Neural crest cell (in vitro differentiated cells): ENCODE measurements around the gene BAIAP2. TPM values are rescaled to one million over a fixed set of nuclear protein-coding genes. Genes with fewer than 3 reads are reported as not detected.

Experiments used
- DNase-seq: peaks from one replicate; pipeline ENCODE4 v3.0.0; 2021; ENCODE audit warnings: low read depth, mixed read lengths, low spot score
- H3K27ac Mint-ChIP-seq: one replicate; pipeline ENCODE4 v1.8.0; 2021; ENCODE audit warnings: mild to moderate bottlenecking, mixed read lengths; ENCODE audit not compliant: unreplicated experiment
- H3K27me3 Mint-ChIP-seq: 2 replicates; pipeline ENCODE4 v1.8.0; 2021; ENCODE audit warnings: low read depth, mild to moderate bottlenecking, mixed read lengths
- H3K36me3 Mint-ChIP-seq: 2 replicates; pipeline ENCODE4 v1.8.0; 2021; ENCODE audit warnings: low read depth, mild to moderate bottlenecking, mixed read lengths
- H3K4me1 Mint-ChIP-seq: 2 replicates; pipeline ENCODE4 v1.8.0; 2021; ENCODE audit warnings: mixed read lengths
- H3K4me3 Mint-ChIP-seq: one replicate; pipeline ENCODE4 v1.8.0; 2021; ENCODE audit warnings: mild to moderate bottlenecking, mixed read lengths
- H3K9me3 Mint-ChIP-seq: 2 replicates; pipeline ENCODE4 v1.8.0; 2021; ENCODE audit warnings: mixed read lengths
- CTCF ChIP-seq: fragments of 200-600 bp; sonication (generic); conservative IDR thresholded peaks from 2 replicates; pipeline ENCODE4 v1.5.0; 2021; ENCODE audit warnings: antibody characterized with exemption, mild to moderate bottlenecking
- total RNA-seq: library from RNA; stranded (reverse); gene quantifications from 2 replicates; pipeline ENCODE4 v1.2.1, GENCODE V29; 2021

Gene BAIAP2
- total RNA-seq, 1 donor from 2014 or later = 47.5 TPM

GRCh38 chr17:81062014-81062780 lies 27.2 kb downstream of the BAIAP2 start:
- Mint-ChIP-seq H3K4me1 (peaks cover 26% of the 10 kb centered on the region), H3K36me3 (no peaks in the 10 kb centered on the region), H3K9me3 (no peaks in the 10 kb centered on the region), H3K4me3 (no peak overlapping the region), H3K27me3 (no peaks in the 10 kb centered on the region), H3K27ac (no peak overlapping the region)
- DNase-seq = no peak
- TF ChIP-seq CTCF = no peak

DNA sequence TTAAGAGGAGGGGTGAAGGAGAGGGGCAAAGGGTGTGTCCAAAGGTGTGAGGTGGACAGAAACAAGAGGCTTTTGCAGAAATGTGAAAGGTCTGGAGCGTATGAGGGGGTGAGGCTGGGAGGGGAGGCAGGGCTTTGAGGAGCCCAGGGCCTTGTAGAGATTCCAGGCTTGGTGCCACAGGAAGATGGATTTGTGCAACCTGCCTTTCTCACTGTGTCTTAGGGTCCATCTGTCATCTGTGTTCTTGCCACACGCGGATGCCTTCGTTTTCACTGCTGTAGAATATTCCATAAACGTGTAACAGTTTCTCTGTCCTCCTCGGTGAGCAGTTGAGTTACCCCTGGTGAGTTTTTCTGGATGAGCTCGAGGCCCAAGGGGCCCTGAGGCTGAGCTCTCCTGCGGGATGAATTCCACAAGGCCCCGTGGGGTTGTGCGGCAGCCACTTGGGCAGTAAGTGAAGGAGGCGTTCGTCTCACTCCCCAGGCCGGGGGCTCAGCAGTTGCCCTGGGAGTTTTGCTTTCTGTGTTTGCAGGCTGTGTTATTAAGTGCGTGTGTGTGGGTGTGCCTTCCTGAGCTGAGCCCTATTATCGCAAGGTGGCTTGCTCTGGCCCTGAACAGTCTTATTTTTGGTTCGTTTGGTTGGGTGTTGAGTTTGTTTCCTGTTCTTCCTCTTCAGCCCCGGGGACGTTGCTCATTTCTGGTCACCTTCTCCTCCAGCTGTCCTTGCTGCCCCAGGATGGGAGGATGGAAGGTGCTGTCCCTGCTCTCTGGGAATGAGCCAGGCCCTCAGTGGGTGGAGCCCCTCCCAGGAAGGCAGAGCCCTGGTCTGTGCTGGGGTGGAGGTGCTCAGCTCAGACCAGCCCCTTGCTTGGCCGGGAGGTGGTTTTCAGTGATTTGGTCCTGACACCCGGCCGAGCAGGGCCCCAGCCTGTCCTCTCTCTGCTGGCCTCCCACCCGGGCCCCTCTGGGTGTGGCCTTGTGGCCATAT lies 28.4 kb downstream of the BAIAP2 start:
- no peak for TF ChIP-seq CTCF
- Mint-ChIP-seq H3K4me3 (no peak overlapping the region), H3K4me1 (peaks cover 21% of the 10 kb centered on the region), H3K27me3 (no peaks in the 10 kb centered on the region), H3K27ac (peak overlapping the region; percentile 47), H3K36me3 (no peaks in the 10 kb centered on the region), H3K9me3 (no peaks in the 10 kb centered on the region)
- DNase-seq = no peak

GRCh38 chr17:81064678-81065475 lies 29.9 kb downstream of the BAIAP2 start:
- Mint-ChIP-seq H3K4me1 (peaks cover 23% of the 10 kb centered on the region), H3K27ac (peak overlapping the region; percentile 67), H3K4me3 (no peak overlapping the region), H3K27me3 (no peaks in the 10 kb centered on the region), H3K36me3 (no peaks in the 10 kb centered on the region), H3K9me3 (no peaks in the 10 kb centered on the region)
- TF ChIP-seq CTCF = no peak
- DNase-seq = no peak

DNA sequence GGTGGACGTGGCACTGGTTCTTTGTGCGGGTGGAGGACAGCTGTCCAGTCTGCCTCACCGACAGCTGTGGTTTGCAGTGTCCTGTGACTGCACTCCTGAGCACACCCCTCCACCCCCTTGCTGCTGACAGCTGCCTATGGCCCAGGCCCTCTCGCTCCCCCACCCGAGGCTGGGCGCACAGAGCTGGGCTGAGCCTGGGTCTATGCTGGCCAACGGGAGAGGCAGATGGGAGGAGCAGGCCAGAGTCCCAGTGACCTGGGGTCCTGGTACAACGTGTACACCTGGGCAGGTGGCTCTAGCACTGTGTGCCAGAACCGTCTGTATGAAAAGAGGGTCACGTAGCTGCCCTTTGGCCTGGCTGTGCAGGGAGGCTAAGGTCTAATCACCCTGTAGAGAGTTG lies 30.5 kb downstream of the BAIAP2 start:
- H3K27ac Mint-ChIP-seq = no peak overlapping the region
- H3K9me3 Mint-ChIP-seq = no peaks in the 10 kb centered on the region
- no peak for DNase-seq

More for the DNA sequence above, 30.5 kb downstream of the BAIAP2 start:
- no peak for TF ChIP-seq CTCF
- H3K27me3 Mint-ChIP-seq = no peaks in the 10 kb centered on the region
- H3K4me3 Mint-ChIP-seq = no peak overlapping the region
- no peaks in the 10 kb centered on the region for H3K36me3 Mint-ChIP-seq
- H3K4me1 Mint-ChIP-seq = peaks cover 28% of the 10 kb centered on the region
